ENCODE results near the gene GNG13.

Gene GNG13

GRCh38 chr16:799948-800833 lies at the start of gene GNG13:
Gene GNG13, minus strand, starts transcription at chr16:800734. Its CDS starts 1,657 bp downstream, at chr16:799077.
- Mint-ChIP-seq H3K36me3 (ENCODE audit: low read depth) (peaks cover 3% of the 10 kb centered on the region), H3K27ac (no peak within 1 kb of the TSS), H3K9me3 (no peaks in the 10 kb centered on the region), H3K4me1 (peaks cover 7% of the 10 kb centered on the region), H3K4me3 (no peak within 1 kb of the TSS), H3K27me3 (ENCODE audit: low read depth) (peaks cover 49% of the 10 kb centered on the region)
- TF ChIP-seq, protein P1, sequence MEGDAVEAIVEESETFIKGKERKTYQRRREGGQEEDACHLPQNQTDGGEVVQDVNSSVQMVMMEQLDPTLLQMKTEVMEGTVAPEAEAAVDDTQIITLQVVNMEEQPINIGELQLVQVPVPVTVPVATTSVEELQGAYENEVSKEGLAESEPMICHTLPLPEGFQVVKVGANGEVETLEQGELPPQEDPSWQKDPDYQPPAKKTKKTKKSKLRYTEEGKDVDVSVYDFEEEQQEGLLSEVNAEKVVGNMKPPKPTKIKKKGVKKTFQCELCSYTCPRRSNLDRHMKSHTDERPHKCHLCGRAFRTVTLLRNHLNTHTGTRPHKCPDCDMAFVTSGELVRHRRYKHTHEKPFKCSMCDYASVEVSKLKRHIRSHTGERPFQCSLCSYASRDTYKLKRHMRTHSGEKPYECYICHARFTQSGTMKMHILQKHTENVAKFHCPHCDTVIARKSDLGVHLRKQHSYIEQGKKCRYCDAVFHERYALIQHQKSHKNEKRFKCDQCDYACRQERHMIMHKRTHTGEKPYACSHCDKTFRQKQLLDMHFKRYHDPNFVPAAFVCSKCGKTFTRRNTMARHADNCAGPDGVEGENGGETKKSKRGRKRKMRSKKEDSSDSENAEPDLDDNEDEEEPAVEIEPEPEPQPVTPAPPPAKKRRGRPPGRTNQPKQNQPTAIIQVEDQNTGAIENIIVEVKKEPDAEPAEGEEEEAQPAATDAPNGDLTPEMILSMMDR (IDR thresholded peaks at IDR 0.05; ENCODE audit: unreplicated experiment in 3 of 3): no peak

GRCh38 chr16:848510-849253 lies 48.1 kb upstream of the GNG13 start:
- Mint-ChIP-seq H3K9me3 (peaks cover 41% of the 10 kb centered on the region), H3K36me3 (ENCODE audit: low read depth) (peaks cover 35% of the 10 kb centered on the region), H3K4me1 (no peaks in the 10 kb centered on the region), H3K27me3 (ENCODE audit: low read depth) (peaks cover 10% of the 10 kb centered on the region), H3K27ac (no peak overlapping the region), H3K4me3 (no peak overlapping the region)
- TF ChIP-seq, protein P1 (IDR thresholded peaks at IDR 0.05; ENCODE audit: unreplicated experiment in 3 of 3): no peak

- Mint-ChIP-seq H3K4me1 (no peaks in the 10 kb centered on the region), H3K36me3 (ENCODE audit: low read depth) (peaks cover 31% of the 10 kb centered on the region), H3K27me3 (ENCODE audit: low read depth) (peaks cover 10% of the 10 kb centered on the region), H3K9me3 (peaks cover 41% of the 10 kb centered on the region), H3K4me3 (no peak overlapping the region), H3K27ac (no peak overlapping the region)
- TF ChIP-seq, protein P1 (IDR thresholded peaks at IDR 0.05; ENCODE audit: unreplicated experiment in 3 of 3): no peak
Observed at GRCh38 chr16:847681-848445, 47.3 kb upstream of the GNG13 start.

- H3K27me3 Mint-ChIP-seq (ENCODE audit: low read depth): peaks cover 10% of the 10 kb centered on the region
- peaks cover 31% of the 10 kb centered on the region for H3K36me3 Mint-ChIP-seq (ENCODE audit: low read depth)
- no peak overlapping the region for H3K27ac Mint-ChIP-seq
- no peak overlapping the region for H3K4me3 Mint-ChIP-seq
- TF ChIP-seq, protein P1 (IDR thresholded peaks at IDR 0.05; ENCODE audit: unreplicated experiment in 3 of 3): no peak
- peaks cover 41% of the 10 kb centered on the region for H3K9me3 Mint-ChIP-seq
- H3K4me1 Mint-ChIP-seq: peaks cover 3% of the 10 kb centered on the region
Observed at GRCh38 chr16:847151-847550, 46.6 kb upstream of the GNG13 start.

DNA sequence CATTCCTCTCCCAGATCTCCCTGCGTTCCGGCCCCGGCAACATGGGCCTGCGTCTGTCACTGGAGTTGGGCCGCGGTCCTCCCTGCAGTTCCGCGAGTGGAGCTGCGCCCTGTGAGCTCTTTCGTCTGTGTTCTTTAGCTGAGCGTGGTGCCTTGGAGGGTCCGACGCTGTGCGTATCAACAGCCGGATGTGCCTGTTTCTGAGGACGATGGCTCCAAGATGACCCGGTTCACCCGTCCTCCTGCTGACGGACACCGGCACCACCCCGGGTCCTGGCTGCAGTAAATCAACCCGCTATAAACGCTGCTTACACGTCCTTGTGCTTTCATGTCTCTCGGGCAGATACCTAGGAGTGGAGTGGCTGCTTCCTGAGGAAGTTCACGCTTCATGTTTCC lies 44.8 kb upstream of the GNG13 start:
- Mint-ChIP-seq H3K36me3 (ENCODE audit: low read depth) (peaks cover 25% of the 10 kb centered on the region), H3K4me1 (peaks cover 4% of the 10 kb centered on the region), H3K27ac (no peak overlapping the region), H3K27me3 (ENCODE audit: low read depth) (peaks cover 15% of the 10 kb centered on the region), H3K4me3 (no peak overlapping the region), H3K9me3 (peaks cover 33% of the 10 kb centered on the region)
- TF ChIP-seq, protein P1 (IDR thresholded peaks at IDR 0.05; ENCODE audit: unreplicated experiment in 3 of 3): no peak
